GM12872 (cell line): ENCODE measurements around the gene CRABP2.

Experiments
- CTCF ChIP-seq: IDR thresholded peaks from 3 replicates; pipeline ENCODE4 v1.5.1; 2011; ENCODE audit warnings: low read depth, mild to moderate bottlenecking, low read length, moderate library complexity; ENCODE audit not compliant: insufficient read depth

The CRABP2 gene

DNA sequence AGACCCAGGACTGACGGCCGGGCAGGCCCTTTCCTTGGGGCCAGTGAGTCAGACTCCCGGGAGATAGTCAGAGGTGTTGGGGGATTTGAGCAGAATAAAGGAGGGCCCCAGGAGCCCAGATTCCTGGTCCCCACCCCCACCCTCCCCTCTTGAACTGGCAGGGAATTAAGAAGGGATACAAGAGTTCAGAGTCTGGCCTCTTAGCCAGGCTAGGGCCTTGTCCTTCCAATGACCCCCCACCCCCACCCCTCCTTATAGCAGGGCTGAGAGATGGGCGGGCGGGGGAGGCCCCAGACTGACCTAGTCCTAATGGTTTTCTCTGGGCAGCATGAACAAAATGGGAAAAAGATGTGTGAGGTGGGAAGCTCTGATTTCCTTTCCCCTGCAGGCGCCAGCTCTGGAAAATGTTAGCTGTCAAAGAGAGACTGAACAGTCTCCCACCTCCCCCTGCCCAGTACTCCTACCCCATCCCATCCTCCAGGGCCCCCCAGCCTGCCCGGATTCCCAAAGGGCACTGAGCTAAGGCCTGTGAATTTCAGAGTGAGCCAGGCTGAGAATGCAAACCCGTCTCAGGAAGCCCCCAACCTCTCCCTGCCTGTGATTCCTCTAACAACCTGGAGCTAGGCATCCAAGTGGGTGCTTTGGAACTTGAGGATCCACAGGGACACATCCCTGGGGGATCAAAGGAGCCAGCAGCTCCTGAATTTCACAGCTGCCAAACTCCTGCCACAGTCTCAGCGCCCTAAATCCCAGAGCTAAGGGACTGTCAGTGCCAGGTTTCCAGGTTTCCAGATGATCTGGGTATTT lies 5.8 kb upstream of the CRABP2 start:
- no peak for TF ChIP-seq CTCF

DNA sequence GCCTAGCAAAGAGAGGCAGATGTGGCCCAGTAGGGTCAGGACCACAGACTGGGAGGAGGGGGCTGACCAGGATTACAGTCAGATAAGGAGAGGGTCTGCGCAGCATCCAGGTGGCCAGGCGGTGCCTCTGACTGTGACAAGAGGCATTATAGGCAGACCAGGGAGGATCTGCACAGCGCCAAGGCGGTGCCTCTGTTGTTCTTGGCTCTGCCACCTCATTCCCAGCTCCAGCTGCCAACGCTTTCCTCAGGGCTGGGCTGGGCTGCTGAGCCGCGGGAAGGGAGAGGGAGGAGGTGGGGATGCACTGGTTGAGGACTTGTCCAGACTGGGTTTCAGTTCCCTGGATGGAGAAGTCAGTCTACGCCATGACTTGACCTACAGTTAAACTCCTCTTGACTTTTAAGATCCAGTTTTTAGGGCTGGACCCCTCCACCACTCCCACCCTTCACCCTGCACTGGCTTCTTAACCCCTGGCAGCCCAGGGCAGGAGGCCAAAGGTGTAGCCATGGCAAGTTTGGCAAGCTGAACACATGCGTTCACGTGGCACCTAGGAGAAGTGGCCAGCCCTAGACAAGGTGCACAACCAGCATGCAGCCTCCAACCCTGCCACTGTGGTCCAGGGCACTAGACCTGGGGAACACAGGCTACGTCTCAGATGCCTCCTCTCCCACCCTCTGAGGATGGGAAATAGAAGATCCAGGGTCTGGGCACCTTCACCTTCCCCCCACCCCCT lies 4.5 kb upstream of the CRABP2 start:
- no peak for TF ChIP-seq CTCF

GRCh38 chr1:156709031-156709430 lies 3.6 kb upstream of the CRABP2 start:
- TF ChIP-seq CTCF = no peak

- TF ChIP-seq CTCF = no peak
Measured at GRCh38 chr1:156708218-156708661, 2.9 kb upstream of the CRABP2 start.

GRCh38 chr1:156707417-156708217 lies 2.2 kb upstream of the CRABP2 start:
- TF ChIP-seq CTCF = no peak

GRCh38 chr1:156706657-156707416 lies 1.5 kb upstream of the CRABP2 start:
- TF ChIP-seq CTCF = no peak
